IMR-90 (cell line): ENCODE measurements around the gene SEPTIN3. TPM values are rescaled to one million over a fixed set of nuclear protein-coding genes. Genes with fewer than 3 reads are reported as not detected.
"Not testable (repeated sequence)": the region's sequence is repeated elsewhere in the genome, so short reads cannot be mapped to it uniquely, and the experiment has no call there.

ENCODE experiments used
- ATAC-seq: fragments of 200-7000 bp; cut with Tn5 transposase; 2 replicates; pipeline ENCODE4 v1.9.1; 2020; ENCODE audit warnings: low read depth, mild to moderate bottlenecking, moderate library complexity
- BruUV-seq: library from RNA; stranded (reverse); fragments of 400-500 nt; replicated peaks from 2 replicates; lab custom pipeline; 2021; lab: Mats Ljungman, UMichigan
- CTCF ChIA-PET: fragments of 300-600 bp; formaldehyde crosslinking; extraction: SDS; loops from one replicate; lab custom pipeline; 2021; ENCODE audit warnings: antibody characterized with exemption; lab: Yijun Ruan, JAX
- POLR2A ChIA-PET: fragments of 300-600 bp; sonication (Branson Sonifier 250); formaldehyde crosslinking; loops from one replicate; lab custom pipeline; 2022; ENCODE audit warnings: antibody characterized with exemption; ENCODE audit not compliant: unreplicated experiment; lab: Charles Lee
- DNase-seq: peaks from one replicate; pipeline ENCODE4 v3.0.0; 2013
- H2AFZ ChIP-seq: replicated peaks from 2 replicates; pipeline ENCODE3; 2013; ENCODE audit warnings: low read length, mild to moderate bottlenecking; ENCODE audit not compliant: poor library complexity
- H2AK5ac ChIP-seq: 2 replicates; pipeline ENCODE4 v1.6.1; 2013; ENCODE audit warnings: low read depth, low read length, inconsistent platforms
- H2AK9ac ChIP-seq: replicated peaks from 2 replicates; pipeline ENCODE3; 2013; ENCODE audit warnings: mild to moderate bottlenecking, low read depth, low read length, moderate library complexity; ENCODE audit not compliant: poor library complexity
- H2BK120ac ChIP-seq: 2 replicates; pipeline ENCODE4 v1.6.1; 2013; ENCODE audit warnings: low read depth, low read length, inconsistent platforms
- H2BK15ac ChIP-seq: 3 replicates; pipeline ENCODE4 v1.6.1; 2013; ENCODE audit warnings: low read depth, low read length, inconsistent platforms
- H2BK20ac ChIP-seq: 2 replicates; pipeline ENCODE4 v1.6.1; 2013; ENCODE audit warnings: low read depth, mild to moderate bottlenecking, inconsistent platforms, low read length, moderate library complexity
- H2BK5ac ChIP-seq: 2 replicates; pipeline ENCODE4 v1.6.1; 2013; ENCODE audit warnings: mild to moderate bottlenecking, low read depth, low read length, inconsistent platforms; ENCODE audit not compliant: poor library complexity, severe bottlenecking
- H3K14ac ChIP-seq: replicated peaks from 2 replicates; pipeline ENCODE4 v1.6.1; 2013; ENCODE audit warnings: low read depth, low read length, inconsistent platforms
- H3K18ac ChIP-seq: 2 replicates; pipeline ENCODE4 v1.6.1; 2013; ENCODE audit warnings: low read depth, low read length, control low read depth
- H3K23ac ChIP-seq: 2 replicates; pipeline ENCODE4 v1.6.1; 2013; ENCODE audit warnings: low read depth, low read length, inconsistent platforms
- H3K27ac ChIP-seq: 2 replicates; pipeline ENCODE4 v1.5.1; 2013; ENCODE audit warnings: mild to moderate bottlenecking, control low read depth, low read length; ENCODE audit not compliant: insufficient read depth
- H3K27me3 ChIP-seq: 2 replicates; pipeline ENCODE4 v1.6.1; 2013; ENCODE audit warnings: low read length; ENCODE audit not compliant: control insufficient read depth, insufficient read depth
- H3K36me3 ChIP-seq: 2 replicates; pipeline ENCODE4 v1.6.1; 2013; ENCODE audit warnings: low read length, mixed read lengths; ENCODE audit not compliant: control insufficient read depth, insufficient read depth
- H3K4ac ChIP-seq: 2 replicates; pipeline ENCODE4 v1.6.1; 2013; ENCODE audit warnings: low read depth, low read length, inconsistent platforms
- H3K4me1 ChIP-seq: 2 replicates; pipeline ENCODE4 v1.6.1; 2013; ENCODE audit warnings: low read length, mixed read lengths; ENCODE audit not compliant: control insufficient read depth, insufficient read depth
- H3K4me2 ChIP-seq: 2 replicates; pipeline ENCODE4 v1.6.1; 2013; ENCODE audit warnings: low read depth, mild to moderate bottlenecking, control low read depth, low read length, moderate library complexity
- H3K4me3 ChIP-seq: 2 replicates; pipeline ENCODE4 v1.5.1; 2013; ENCODE audit warnings: low read depth, mild to moderate bottlenecking, control low read depth, low read length, moderate library complexity; ENCODE audit not compliant: insufficient read depth
- H3K56ac ChIP-seq: 2 replicates; pipeline ENCODE4 v1.6.1; 2013; ENCODE audit warnings: low read length, inconsistent platforms; ENCODE audit not compliant: insufficient read depth; ENCODE audit errors: extremely low read depth
- H3K79me1 ChIP-seq, 2 experiments: 2 replicates each; pipeline ENCODE4 v1.6.1; 2013; ENCODE audit warnings: low read length in 2 of 2, inconsistent platforms in 1 of 2, low read depth in 1 of 2
- H3K9ac ChIP-seq: 2 replicates; pipeline ENCODE4 v1.6.1; 2013; ENCODE audit warnings: low read depth, low read length, control low read depth
- H3K9me1 ChIP-seq: 2 replicates; pipeline ENCODE4 v1.6.1; 2013; ENCODE audit warnings: low read length, inconsistent platforms; ENCODE audit not compliant: insufficient read depth
- H3K9me3 ChIP-seq: 2 replicates; pipeline ENCODE4 v1.6.1; 2013; ENCODE audit warnings: low read length; ENCODE audit not compliant: control insufficient read depth, insufficient read depth
- H4K20me1 ChIP-seq: 2 replicates; pipeline ENCODE4 v1.6.1; 2013; ENCODE audit warnings: low read length, inconsistent platforms; ENCODE audit not compliant: insufficient read depth
- H4K5ac ChIP-seq: 2 replicates; pipeline ENCODE4 v1.6.1; 2013; ENCODE audit warnings: mild to moderate bottlenecking, low read depth, low read length, control low read depth
- H4K8ac ChIP-seq, 2 experiments: 2 replicates each; pipeline ENCODE4 v1.6.1; 2013; ENCODE audit warnings: low read depth in 2 of 2, low read length in 2 of 2, control low read depth in 1 of 2, inconsistent platforms in 1 of 2
- H4K91ac ChIP-seq: 2 replicates; pipeline ENCODE4 v1.6.1; 2013; ENCODE audit warnings: low read depth, low read length, inconsistent platforms; ENCODE audit not compliant: insufficient read depth
- MAFK ChIP-seq: IDR thresholded peaks from 2 replicates; pipeline ENCODE4 v1.6.1; 2012; ENCODE audit warnings: low read depth, low read length, improper control_type of control experiment
- POLR2A ChIP-seq: IDR thresholded peaks from 2 replicates; pipeline ENCODE4 v1.6.1; 2012; ENCODE audit warnings: mild to moderate bottlenecking, low read depth, low read length
- WGBS, 2 experiments: methylation state at CpG; one replicate each; pipeline versions ENCODE4 v1.1.5 to v1.1.7; 2013; ENCODE audit warnings: missing lambda C conversion rate in 2 of 2; ENCODE audit not compliant: insufficient read length in 1 of 2; ENCODE audit errors: extremely low coverage in 2 of 2; 5-methylcytosine and 5-hydroxymethylcytosine counted together
- dilution Hi-C: fragments of 300-500 bp; cut with HindIII; formaldehyde crosslinking; loops from one replicate; pipeline ENCODE4 v1.14.3; 2018; ENCODE audit warnings: low sequenced_read_pairs; ENCODE audit not compliant: unreplicated experiment
- in situ Hi-C: fragments of 300-500 bp; cut with MboI; formaldehyde crosslinking; loops from 3 replicates; pipeline ENCODE4 v1.14.3; 2019; ENCODE audit warnings: low sequenced_read_pairs, inconsistent platforms, mixed read lengths
- intact Hi-C: fragments of 100-400 bp; cut with micrococcal nuclease; formaldehyde crosslinking; loops from 2 replicates; pipeline ENCODE4 v1.10.0; 2022
- polyA plus RNA-seq, 3 experiments: library from polyadenylated mRNA; depleted of rRNA; stranded (reverse); fragments of >200 nt; gene quantifications; 2 replicates each; pipeline ENCODE4 v1.2.3, GENCODE V29; 2012; ENCODE audit warnings: low replicate concordance in 1 of 3
- total RNA-seq: library from RNA; depleted of rRNA; stranded (reverse); fragments of >200 nt; gene quantifications from 2 replicates; pipeline ENCODE4 v1.2.3, GENCODE V29; 2012

SEPTIN3 gene
- total and polyA plus RNA-seq, 2 of the 4 experiments (the other 2 are of a cell fraction) = 0.15 to 0.18 TPM

- no peak overlapping the region for H2AK9ac ChIP-seq
- H3K23ac ChIP-seq = no peak overlapping the region
- DNase-seq (no peak), ATAC-seq (no peak)
- H4K91ac ChIP-seq = no peak overlapping the region
- no peak overlapping the region for H2BK20ac ChIP-seq
- intact Hi-C loops (no loop called here), in situ Hi-C loops (no loop called here), dilution Hi-C loops (no loop called here)
- no peak overlapping the region for H4K5ac ChIP-seq
- H3K79me1 ChIP-seq = peaks cover 5 to 14% of the 10 kb centered on the region in 2 experiments
- peaks cover 8% of the 10 kb centered on the region for H3K4me1 ChIP-seq
- H4K8ac ChIP-seq = no peak overlapping the region
- no peak overlapping the region for H3K27ac ChIP-seq
- no peaks in the 10 kb centered on the region for H3K9me1 ChIP-seq
- ChIA-PET CTCF (interaction anchor here (2.2 kb wide), 1 partner anchor 251 kb away, joined by 8 read pairs; no protein-coding TSS in a partner anchor), POLR2A (no interaction called here)
- no peak overlapping the region for H2BK5ac ChIP-seq
- WGBS, 2 experiments = no CpG with 5 or more reads among the region's 2 CpGs
- no peaks in the 10 kb centered on the region for H3K9me3 ChIP-seq
- no peak overlapping the region for H2BK120ac ChIP-seq
- H2BK15ac ChIP-seq = no peak overlapping the region
- H3K18ac ChIP-seq = no peak overlapping the region
- H4K20me1 ChIP-seq = no peaks in the 10 kb centered on the region; the same call in 1 of the 2 replicates
- no peaks in the 10 kb centered on the region for H3K27me3 ChIP-seq
- no peaks in the 10 kb centered on the region for H3K36me3 ChIP-seq
- no TSS peak for BruUV-seq
- no peak overlapping the region for H3K4ac ChIP-seq
- no peak overlapping the region for H3K9ac ChIP-seq
- H3K4me3 ChIP-seq = no peak overlapping the region
- no peak overlapping the region for H3K56ac ChIP-seq
- no peak overlapping the region for H2AFZ ChIP-seq
- no peak for TF ChIP-seq MAFK
- TF ChIP-seq POLR2A = no peak
- H2AK5ac ChIP-seq = no peak overlapping the region
- H3K4me2 ChIP-seq = no peak overlapping the region
- no peak overlapping the region for H3K14ac ChIP-seq
Measured at GRCh38 chr22:41948142-41948541, 21.1 kb upstream of the SEPTIN3 start.

GRCh38 chr22:41948928-41949296, 20.3 kb upstream of the SEPTIN3 start:
- H4K20me1 ChIP-seq, H4K8ac ChIP-seq, DNase-seq, H2BK120ac ChIP-seq, H3K4ac ChIP-seq, H3K27ac ChIP-seq, in situ Hi-C loops, H2BK20ac ChIP-seq, H2AK9ac ChIP-seq, POLR2A ChIA-PET, H3K4me2 ChIP-seq, H3K23ac ChIP-seq, H3K36me3 ChIP-seq, H3K9me1 ChIP-seq, H4K5ac ChIP-seq, H2BK5ac ChIP-seq, H2AFZ ChIP-seq, H3K9me3 ChIP-seq, dilution Hi-C loops, H3K27me3 ChIP-seq, H2BK15ac ChIP-seq, H3K56ac ChIP-seq, H3K4me1 ChIP-seq, H4K91ac ChIP-seq, H2AK5ac ChIP-seq, H3K4me3 ChIP-seq, CTCF ChIA-PET, H3K14ac ChIP-seq, intact Hi-C loops, ATAC-seq, H3K18ac ChIP-seq, BruUV-seq, H3K9ac ChIP-seq: not testable (repeated sequence)
- peaks cover 5 to 11% of the 10 kb centered on the region in 2 experiments for H3K79me1 ChIP-seq
- no CpG with 5 or more reads among the region's 8 CpGs for WGBS, 2 experiments
